Parathyroid adenoma (tissue), 2 donors: Measurements from ENCODE around the gene ZSWIM4.

Experiments
- H2AFZ ChIP-seq: fragments of 300-600 bp; sonication (generic); one replicate; pipeline ENCODE4 v1.7.0; 2017; ENCODE audit warnings: antibody characterized with exemption, mild to moderate bottlenecking
- H3K27ac ChIP-seq: fragments of 300-600 bp; sonication (generic); one replicate; pipeline ENCODE4 v1.7.0; 2017
- H3K27me3 ChIP-seq: fragments of 300-600 bp; sonication (generic); one replicate; pipeline ENCODE4 v1.7.0; 2017; ENCODE audit warnings: low read length; ENCODE audit not compliant: control insufficient read depth, insufficient read depth
- H3K36me3 ChIP-seq: fragments of 300-600 bp; sonication (generic); one replicate; pipeline ENCODE4 v1.7.0; 2017; ENCODE audit warnings: low read length; ENCODE audit not compliant: control insufficient read depth, insufficient read depth
- H3K4me1 ChIP-seq: fragments of 300-600 bp; sonication (generic); one replicate; pipeline ENCODE4 v1.7.0; 2017; ENCODE audit warnings: control low read depth
- H3K4me2 ChIP-seq: fragments of 300-600 bp; sonication (generic); one replicate; pipeline ENCODE4 v1.7.0; 2017; ENCODE audit warnings: low read length
- H3K4me3 ChIP-seq: fragments of 300-600 bp; sonication (generic); one replicate; pipeline ENCODE4 v1.7.0; 2017; ENCODE audit warnings: low read depth, low read length
- H3K79me2 ChIP-seq: fragments of 300-600 bp; sonication (generic); one replicate; pipeline ENCODE4 v1.7.0; 2017; ENCODE audit warnings: control low read depth
- H3K9ac ChIP-seq: fragments of 300-600 bp; sonication (generic); one replicate; pipeline ENCODE4 v1.7.0; 2017; ENCODE audit warnings: mild to moderate bottlenecking
- H3K9me3 ChIP-seq: fragments of 300-600 bp; sonication (generic); one replicate; pipeline ENCODE4 v1.7.0; 2017; ENCODE audit warnings: low read length; ENCODE audit not compliant: control insufficient read depth
- CTCF ChIP-seq: fragments of 300-600 bp; sonication (generic); IDR thresholded peaks from one replicate; pipeline ENCODE4 v1.7.0; 2017; ENCODE audit warnings: antibody characterized with exemption, mild to moderate bottlenecking
- donor health status: primary hyperparathyroidism.

Gene ZSWIM4

GRCh38 chr19:13797058-13797440, 1.8 kb downstream of the ZSWIM4 start:
- H3K9ac ChIP-seq = no peak overlapping the region
- no peaks in the 10 kb centered on the region for H3K79me2 ChIP-seq
- peaks cover 8% of the 10 kb centered on the region for H3K4me1 ChIP-seq
- H3K27ac ChIP-seq = peak overlapping the region; percentile 34
- TF ChIP-seq CTCF = no peak
- H3K9me3 ChIP-seq = no peaks in the 10 kb centered on the region
- H3K4me2 ChIP-seq = peak overlapping the region; percentile 62
- H3K27me3 ChIP-seq = no peaks in the 10 kb centered on the region
- H3K4me3 ChIP-seq = no peak overlapping the region
- H3K36me3 ChIP-seq = no peaks in the 10 kb centered on the region
- H2AFZ ChIP-seq = no peak overlapping the region

GRCh38 chr19:13797870-13798269, 2.6 kb downstream of the ZSWIM4 start:
- Histone ChIP-seq H3K79me2 (no peaks in the 10 kb centered on the region), H3K9me3 (no peaks in the 10 kb centered on the region), H3K4me2 (no peak overlapping the region), H3K4me1 (peaks cover 8% of the 10 kb centered on the region), H3K27ac (no peak overlapping the region), H2AFZ (no peak overlapping the region), H3K27me3 (no peaks in the 10 kb centered on the region), H3K9ac (no peak overlapping the region), H3K36me3 (no peaks in the 10 kb centered on the region), H3K4me3 (no peak overlapping the region)
- TF ChIP-seq CTCF = no peak

- Histone ChIP-seq H3K27ac (no peak overlapping the region), H3K79me2 (no peaks in the 10 kb centered on the region), H3K27me3 (no peaks in the 10 kb centered on the region), H2AFZ (no peak overlapping the region), H3K4me3 (no peak overlapping the region), H3K9me3 (no peaks in the 10 kb centered on the region), H3K36me3 (no peaks in the 10 kb centered on the region), H3K4me2 (no peak overlapping the region), H3K4me1 (peaks cover 8% of the 10 kb centered on the region), H3K9ac (no peak overlapping the region)
- no peak for TF ChIP-seq CTCF
Measured at GRCh38 chr19:13799669-13800068, 4.4 kb downstream of the ZSWIM4 start.

- no peak overlapping the region for H2AFZ ChIP-seq
- no peaks in the 10 kb centered on the region for H3K27me3 ChIP-seq
- no peaks in the 10 kb centered on the region for H3K9me3 ChIP-seq
- no peak overlapping the region for H3K9ac ChIP-seq
- no peak overlapping the region for H3K4me3 ChIP-seq
- no peaks in the 10 kb centered on the region for H3K79me2 ChIP-seq
- no peak overlapping the region for H3K27ac ChIP-seq
- TF ChIP-seq CTCF = no peak
- no peak overlapping the region for H3K4me2 ChIP-seq
- no peaks in the 10 kb centered on the region for H3K36me3 ChIP-seq
- no peaks in the 10 kb centered on the region for H3K4me1 ChIP-seq
Measured at GRCh38 chr19:13803038-13803437, 7.8 kb downstream of the ZSWIM4 start.

- H3K36me3 ChIP-seq = no peaks in the 10 kb centered on the region
- H3K4me2 ChIP-seq = no peak overlapping the region
- H3K27ac ChIP-seq = no peak overlapping the region
- TF ChIP-seq CTCF = peak; percentile 15
- H3K9ac ChIP-seq = no peak overlapping the region
- H3K4me3 ChIP-seq = no peak overlapping the region
- no peaks in the 10 kb centered on the region for H3K79me2 ChIP-seq
- no peak overlapping the region for H2AFZ ChIP-seq
- H3K27me3 ChIP-seq = no peaks in the 10 kb centered on the region
- no peaks in the 10 kb centered on the region for H3K4me1 ChIP-seq
- H3K9me3 ChIP-seq = no peaks in the 10 kb centered on the region
Measured at GRCh38 chr19:13804830-13805683, 9.8 kb downstream of the ZSWIM4 start.
